A549 (cell line): ENCODE data around the gene SLC35B2. TPM values are rescaled to one million over a fixed set of nuclear protein-coding genes. Genes with fewer than 3 reads are reported as not detected.

Experiments used
- ATAC-seq, 2 experiments: fragments of 200-7000 bp in 1 of 2; fragments of >200 bp in 1 of 2; cut with Nextera tagmentation in 1 of 2; cut with Tn5 transposase in 1 of 2; 3 replicates each; pipeline versions ENCODE4 v1.8.0 to v1.9.1; 2018 to 2020; ENCODE audit warnings: mild to moderate bottlenecking in 1 of 2, moderate library complexity in 1 of 2
- CTCF ChIA-PET: fragments of 300-600 bp; sonication (Branson Sonifier 250); formaldehyde crosslinking; extraction: SDS; loops from one replicate; lab custom pipeline; 2021; ENCODE audit warnings: antibody characterized with exemption, inconsistent platforms; lab: Yijun Ruan, JAX
- POLR2A ChIA-PET: fragments of 350-600 bp; formaldehyde crosslinking; extraction: SDS; loops from one replicate; lab custom pipeline; 2021; ENCODE audit warnings: antibody characterized with exemption, inconsistent platforms; lab: Yijun Ruan, JAX
- DNase-seq, 2 experiments: peaks; one replicate each; pipeline versions ENCODE4 v3.0.0 to v3.0.0-alpha.2; 2011 to 2016; ENCODE audit warnings: low read depth in 1 of 2, low spot score in 1 of 2
- FAIRE-seq: peaks from 2 replicates; lab custom pipeline; 2011; peaks lifted over from hg19 to GRCh38; lab: Jason Lieb, UNC
- H3K27ac ChIP-seq, 2 experiments: fragments of >200 bp; sonication (Bioruptor Twin); formaldehyde crosslinking; 3 replicates each; pipeline ENCODE4 v1.5.1; 2016 to 2017
- H3K4me1 ChIP-seq: fragments of >200 bp; sonication (Bioruptor Twin); formaldehyde crosslinking; 3 replicates; pipeline ENCODE4 v1.6.1; 2016
- H3K4me2 ChIP-seq: fragments of >200 bp; sonication (Bioruptor Twin); formaldehyde crosslinking; 3 replicates; pipeline ENCODE4 v1.6.1; 2016
- H3K4me3 ChIP-seq: fragments of >200 bp; sonication (Bioruptor Twin); formaldehyde crosslinking; 3 replicates; pipeline ENCODE4 v1.5.1; 2016
- H3K9me3 ChIP-seq: fragments of >200 bp; sonication (Bioruptor Twin); formaldehyde crosslinking; 3 replicates; pipeline ENCODE4 v1.6.1; 2016
- CBX8 ChIP-seq: fragments of 200-600 bp; sonication (generic); IDR thresholded peaks from 2 replicates; pipeline ENCODE4 v1.6.1; 2016
- CEBPB ChIP-seq, 2 experiments: fragments of >200 bp in 1 of 2; sonication (Bioruptor Twin) in 1 of 2; formaldehyde crosslinking in 1 of 2; IDR thresholded peaks; 2 replicates each; pipeline ENCODE4 v1.6.1; 2012 to 2016
- CHD2 ChIP-seq: fragments of 150-350 bp; IDR thresholded peaks from 2 replicates; pipeline ENCODE4 v1.6.1; 2014; ENCODE audit warnings: low read length; ENCODE audit not compliant: partially characterized antibody
- ESRRA ChIP-seq: fragments of 150-350 bp; IDR thresholded peaks from 2 replicates; pipeline ENCODE4 v1.6.1; 2014; ENCODE audit warnings: mild to moderate bottlenecking, low read length, borderline replicate concordance
- FOSL2 ChIP-seq, 2 experiments: fragments of 450-650 bp in 1 of 2; fragments of >200 bp in 1 of 2; sonication (Bioruptor Twin) in 1 of 2; formaldehyde crosslinking; IDR thresholded peaks; 2 replicates each; pipeline versions ENCODE4 v1.5.0 to v1.6.1; 2016 to 2020; ENCODE audit warnings: mild to moderate bottlenecking in 1 of 2, moderate library complexity in 1 of 2
- GATA3 ChIP-seq: IDR thresholded peaks from 2 replicates; pipeline ENCODE4 v1.6.1; 2012; ENCODE audit warnings: borderline replicate concordance
- HDAC2 ChIP-seq: fragments of 200-600 bp; sonication (generic); IDR thresholded peaks from 2 replicates; pipeline ENCODE4 v1.6.1; 2016
- HOXA7 ChIP-seq: fragments of 250-450 bp; sonication (Bioruptor Pico); IDR thresholded peaks from 2 replicates; pipeline ENCODE4 v1.5.0; 2020; ENCODE audit warnings: mild to moderate bottlenecking, moderate library complexity
- HOXB5 ChIP-seq: fragments of 250-450 bp; sonication (Bioruptor Pico); IDR thresholded peaks from 2 replicates; pipeline ENCODE4 v1.5.0; 2020; ENCODE audit warnings: mild to moderate bottlenecking, moderate library complexity
- MAFK ChIP-seq: fragments of 450-650 bp; IDR thresholded peaks from 2 replicates; pipeline ENCODE4 v1.6.1; 2014; ENCODE audit not compliant: partially characterized antibody
- MAZ ChIP-seq: fragments of 150-350 bp; IDR thresholded peaks from 2 replicates; pipeline ENCODE4 v1.6.1; 2014; ENCODE audit warnings: antibody characterized with exemption, low read depth, low read length, borderline replicate concordance
- PHF8 ChIP-seq: fragments of 200-600 bp; sonication (generic); IDR thresholded peaks from 2 replicates; pipeline ENCODE4 v1.6.1; 2016; ENCODE audit warnings: low read depth, mild to moderate bottlenecking, antibody characterized with exemption, moderate library complexity, borderline replicate concordance
- RAD21 ChIP-seq, 2 experiments: fragments of >200 bp in 1 of 2; sonication (Bioruptor Twin) in 1 of 2; formaldehyde crosslinking in 1 of 2; IDR thresholded peaks in 1 of 2; conservative IDR thresholded peaks in 1 of 2; 2 replicates in 1 of 2; 3 replicates in 1 of 2; pipeline ENCODE4 v1.6.1; 2012 to 2018; ENCODE audit warnings: inconsistent platforms in 1 of 2
- RCOR1 ChIP-seq: fragments of 150-350 bp; IDR thresholded peaks from 2 replicates; pipeline ENCODE4 v1.6.1; 2014; ENCODE audit warnings: antibody characterized with exemption, low read length, low read depth
- RNF2 ChIP-seq: fragments of 200-600 bp; sonication (generic); IDR thresholded peaks from 2 replicates; pipeline ENCODE4 v1.6.1; 2016; ENCODE audit warnings: low read depth, mild to moderate bottlenecking, antibody characterized with exemption, moderate library complexity, borderline replicate concordance
- SMC3 ChIP-seq: fragments of >200 bp; sonication (Bioruptor Twin); formaldehyde crosslinking; IDR thresholded peaks from 3 replicates; pipeline ENCODE4 v1.6.1; 2018; ENCODE audit warnings: inconsistent platforms
- SREBF2 ChIP-seq: fragments of 450-650 bp; IDR thresholded peaks from 2 replicates; pipeline ENCODE4 v1.6.1; 2014; ENCODE audit warnings: mild to moderate bottlenecking, moderate library complexity
- ZC3H11A ChIP-seq: fragments of 450-650 bp; IDR thresholded peaks from 2 replicates; pipeline ENCODE4 v1.6.1; 2014; ENCODE audit warnings: antibody characterized with exemption, mild to moderate bottlenecking
- ZSCAN20 ChIP-seq: fragments of 250-450 bp; sonication (Bioruptor Pico); IDR thresholded peaks from 2 replicates; pipeline ENCODE4 v1.8.0; 2022; ENCODE audit warnings: mild to moderate bottlenecking, moderate library complexity
- WGBS: methylation state at CpG from one replicate; pipeline ENCODE4 v1.1.6; 2017; ENCODE audit errors: missing lambda C conversion rate; 5-methylcytosine and 5-hydroxymethylcytosine counted together
- polyA plus RNA-seq, 4 experiments: library from polyadenylated mRNA; depleted of rRNA in 3 of 4; stranded (reverse); fragments of >200 nt; fragmentation: RNase III in 1 of 4; extraction: RNeasy Plus Mini Kit Qiagen cat#74134 plus additional on column Dnase treatment in 1 of 4; gene quantifications; 2 replicates in 3 of 4; 3 replicates in 1 of 4; pipeline ENCODE4 v1.2.3, GENCODE V29; 2011 to 2017
- TF ChIP-seq, protein P1 (sequence below): fragments of >200 bp; sonication (Bioruptor Twin); formaldehyde crosslinking; IDR thresholded peaks from 3 replicates; pipeline ENCODE4 v1.5.1; 2016
- TF ChIP-seq, protein P2 (sequence below): fragments of >200 bp; sonication (Bioruptor Twin); formaldehyde crosslinking; IDR thresholded peaks from 2 replicates; pipeline ENCODE4 v1.6.1; 2016
- TF ChIP-seq, protein P3 (sequence below): fragments of 200-600 bp; sonication (generic); IDR thresholded peaks from 2 replicates; pipeline ENCODE4 v1.6.1; 2016; ENCODE audit warnings: antibody characterized with exemption, mild to moderate bottlenecking, moderate library complexity

SLC35B2 gene
- polyA plus RNA-seq, 2 of the 4 experiments (the other 2 are of a cell fraction) = 44.5 to 45.6 TPM

DNA sequence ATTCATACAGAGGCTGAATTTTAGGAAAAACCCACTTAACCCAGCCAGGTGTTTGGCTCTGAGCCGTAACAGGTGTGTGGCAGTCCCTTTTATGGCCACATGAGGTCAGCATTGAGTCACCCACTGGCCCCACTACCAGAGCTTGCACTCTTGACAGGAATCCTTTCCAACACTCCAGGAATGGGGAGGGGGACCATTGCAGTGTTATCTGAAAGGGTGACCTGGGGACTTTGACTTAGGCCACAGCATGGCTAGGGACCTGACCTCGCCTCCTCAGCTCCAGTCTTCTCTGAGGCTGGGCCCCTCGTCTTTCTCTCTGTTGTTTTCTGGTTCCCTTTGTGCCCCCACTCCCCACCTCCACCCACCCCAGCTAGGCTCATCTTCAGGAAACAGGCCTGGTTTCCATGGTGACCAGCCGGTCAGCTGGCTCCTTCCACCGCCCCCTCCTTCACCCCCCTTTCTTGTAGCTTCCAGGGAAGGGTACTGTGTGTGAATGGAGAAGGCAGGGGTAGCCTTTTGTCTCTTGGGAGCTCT, 10.8 kb upstream of the SLC35B2 start:
- DNase-seq = peak; percentile 37 to 53
- no peak overlapping the region for H3K4me3 ChIP-seq
- peak; percentile 16 to 41; a peak in 3 of 6 replicates for ATAC-seq
- no peak overlapping the region for H3K27ac ChIP-seq
- ChIA-PET CTCF (interaction anchor here (0.7 to 6.2 kb wide), 30 partner anchors 10 to 193 kb away, joined by 3 to 181 read pairs (median 4); partner anchors contain the start of genes AARS2, HSP90AB1, SLC35B2 and SPATS1), POLR2A (no interaction called here)
- no peak for FAIRE-seq
- whole genome bisulfite sequencing = 0% methylated on average over 2 of the region's 5 CpGs
- H3K4me2 ChIP-seq = no peak overlapping the region
- peaks cover 16% of the 10 kb centered on the region for H3K4me1 ChIP-seq
- H3K9me3 ChIP-seq = no peaks in the 10 kb centered on the region
- TF ChIP-seq, protein P1, sequence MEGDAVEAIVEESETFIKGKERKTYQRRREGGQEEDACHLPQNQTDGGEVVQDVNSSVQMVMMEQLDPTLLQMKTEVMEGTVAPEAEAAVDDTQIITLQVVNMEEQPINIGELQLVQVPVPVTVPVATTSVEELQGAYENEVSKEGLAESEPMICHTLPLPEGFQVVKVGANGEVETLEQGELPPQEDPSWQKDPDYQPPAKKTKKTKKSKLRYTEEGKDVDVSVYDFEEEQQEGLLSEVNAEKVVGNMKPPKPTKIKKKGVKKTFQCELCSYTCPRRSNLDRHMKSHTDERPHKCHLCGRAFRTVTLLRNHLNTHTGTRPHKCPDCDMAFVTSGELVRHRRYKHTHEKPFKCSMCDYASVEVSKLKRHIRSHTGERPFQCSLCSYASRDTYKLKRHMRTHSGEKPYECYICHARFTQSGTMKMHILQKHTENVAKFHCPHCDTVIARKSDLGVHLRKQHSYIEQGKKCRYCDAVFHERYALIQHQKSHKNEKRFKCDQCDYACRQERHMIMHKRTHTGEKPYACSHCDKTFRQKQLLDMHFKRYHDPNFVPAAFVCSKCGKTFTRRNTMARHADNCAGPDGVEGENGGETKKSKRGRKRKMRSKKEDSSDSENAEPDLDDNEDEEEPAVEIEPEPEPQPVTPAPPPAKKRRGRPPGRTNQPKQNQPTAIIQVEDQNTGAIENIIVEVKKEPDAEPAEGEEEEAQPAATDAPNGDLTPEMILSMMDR = peak; percentile 76
- TF ChIP-seq RAD21 (conservative IDR thresholded peaks at IDR 0.05 in 1 of 2, IDR thresholded peaks at IDR 0.05 in 1 of 2) = peak; percentile 75 to 88
- no peak for TF ChIP-seq CHD2
- TF ChIP-seq SMC3 = peak; percentile 69
- TF ChIP-seq, all 56 proteins: peak for 3

GRCh38 chr6:44267252-44267651, 9.9 kb upstream of the SLC35B2 start:
- ChIA-PET CTCF (interaction anchor here (0.9 to 6.2 kb wide), 18 partner anchors 11 to 99 kb away, joined by 3 to 181 read pairs (median 8); partner anchors contain the start of genes AARS2, SLC35B2 and SPATS1), POLR2A (no interaction called here)
- ATAC-seq (no peak), DNase-seq (no peak), FAIRE-seq (no peak)
- Histone ChIP-seq H3K9me3 (no peaks in the 10 kb centered on the region), H3K4me2 (no peak overlapping the region), H3K4me3 (no peak overlapping the region), H3K4me1 (peaks cover 23% of the 10 kb centered on the region), H3K27ac (no peak overlapping the region)
- 60% methylated on average over 10 of the region's 10 CpGs for WGBS
- TF ChIP-seq, protein P2, sequence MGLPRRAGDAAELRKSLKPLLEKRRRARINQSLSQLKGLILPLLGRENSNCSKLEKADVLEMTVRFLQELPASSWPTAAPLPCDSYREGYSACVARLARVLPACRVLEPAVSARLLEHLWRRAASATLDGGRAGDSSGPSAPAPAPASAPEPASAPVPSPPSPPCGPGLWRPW = no peak
- TF ChIP-seq PHF8 (no peak), CEBPB (IDR thresholded peaks at IDR 0.05) (no peak), ESRRA (no peak), CHD2 (no peak), MAZ (no peak), SREBF2 (no peak), RCOR1 (no peak), SMC3 (no peak), HDAC2 (no peak)

GRCh38 chr6:44266347-44266746, 9.0 kb upstream of the SLC35B2 start:
- POLR2A ChIA-PET = no interaction called here
- H3K4me3 ChIP-seq = no peak overlapping the region
- 56% methylated on average over 3 of the region's 3 CpGs for WGBS

DNA sequence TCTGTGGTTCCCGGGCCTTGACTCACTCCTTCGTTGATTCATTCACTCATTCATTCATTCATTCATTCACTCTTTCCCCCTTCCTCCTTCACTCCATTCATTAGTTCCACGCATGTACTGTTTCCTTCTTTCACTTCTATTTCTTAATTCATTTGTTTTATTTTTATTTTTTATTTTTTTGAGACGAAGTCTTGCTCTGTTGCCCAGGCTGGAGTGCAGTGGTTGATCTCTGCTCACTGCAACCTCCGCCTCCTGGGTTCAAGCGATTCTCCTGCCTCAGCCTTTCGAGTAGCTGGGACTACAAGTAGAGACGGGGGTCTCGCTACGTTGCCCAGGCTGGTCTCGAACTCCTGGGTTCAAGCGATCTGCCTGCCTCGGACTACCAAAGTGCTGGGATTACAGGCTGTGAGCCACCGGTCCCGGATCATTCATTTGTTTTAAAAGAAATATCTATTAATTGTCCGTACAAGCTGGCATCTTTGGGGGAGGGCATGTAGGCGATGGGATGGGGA, 8.4 kb upstream of the SLC35B2 start:
- no peak for DNase-seq
- Histone ChIP-seq H3K9me3 (no peaks in the 10 kb centered on the region), H3K4me2 (peak overlapping the region; percentile 97), H3K27ac (peak overlapping the region; percentile 33 to 90; a peak in 3 of 6 replicates), H3K4me1 (peaks cover 23% of the 10 kb centered on the region), H3K4me3 (peak overlapping the region; percentile 81)
- CTCF ChIA-PET = interaction anchor here (3.2 to 6.2 kb wide), 4 partner anchors 20 to 71 kb away, joined by 24 to 181 read pairs (median 34); partner anchors contain the start of gene AARS2
- ATAC-seq = no peak
- no peak for FAIRE-seq
- TF ChIP-seq, protein P1 = no peak
- TF ChIP-seq, protein P3, sequence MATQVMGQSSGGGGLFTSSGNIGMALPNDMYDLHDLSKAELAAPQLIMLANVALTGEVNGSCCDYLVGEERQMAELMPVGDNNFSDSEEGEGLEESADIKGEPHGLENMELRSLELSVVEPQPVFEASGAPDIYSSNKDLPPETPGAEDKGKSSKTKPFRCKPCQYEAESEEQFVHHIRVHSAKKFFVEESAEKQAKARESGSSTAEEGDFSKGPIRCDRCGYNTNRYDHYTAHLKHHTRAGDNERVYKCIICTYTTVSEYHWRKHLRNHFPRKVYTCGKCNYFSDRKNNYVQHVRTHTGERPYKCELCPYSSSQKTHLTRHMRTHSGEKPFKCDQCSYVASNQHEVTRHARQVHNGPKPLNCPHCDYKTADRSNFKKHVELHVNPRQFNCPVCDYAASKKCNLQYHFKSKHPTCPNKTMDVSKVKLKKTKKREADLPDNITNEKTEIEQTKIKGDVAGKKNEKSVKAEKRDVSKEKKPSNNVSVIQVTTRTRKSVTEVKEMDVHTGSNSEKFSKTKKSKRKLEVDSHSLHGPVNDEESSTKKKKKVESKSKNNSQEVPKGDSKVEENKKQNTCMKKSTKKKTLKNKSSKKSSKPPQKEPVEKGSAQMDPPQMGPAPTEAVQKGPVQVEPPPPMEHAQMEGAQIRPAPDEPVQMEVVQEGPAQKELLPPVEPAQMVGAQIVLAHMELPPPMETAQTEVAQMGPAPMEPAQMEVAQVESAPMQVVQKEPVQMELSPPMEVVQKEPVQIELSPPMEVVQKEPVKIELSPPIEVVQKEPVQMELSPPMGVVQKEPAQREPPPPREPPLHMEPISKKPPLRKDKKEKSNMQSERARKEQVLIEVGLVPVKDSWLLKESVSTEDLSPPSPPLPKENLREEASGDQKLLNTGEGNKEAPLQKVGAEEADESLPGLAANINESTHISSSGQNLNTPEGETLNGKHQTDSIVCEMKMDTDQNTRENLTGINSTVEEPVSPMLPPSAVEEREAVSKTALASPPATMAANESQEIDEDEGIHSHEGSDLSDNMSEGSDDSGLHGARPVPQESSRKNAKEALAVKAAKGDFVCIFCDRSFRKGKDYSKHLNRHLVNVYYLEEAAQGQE = no peak
- TF ChIP-seq FOSL2 (IDR thresholded peaks at IDR 0.05) (no peak), FOSL2 (CRISPR knock-in tag; IDR thresholded peaks at IDR 0.05) (peak; percentile 42)
- 72% methylated on average over 17 of the region's 17 CpGs for WGBS
- POLR2A ChIA-PET = no interaction called here

More at GRCh38 chr6:44266347-44266746, 9.0 kb upstream of the SLC35B2 start:
- CTCF ChIA-PET = interaction anchor here (0.9 to 6.2 kb wide), 14 partner anchors 10 to 93 kb away, joined by 3 to 181 read pairs (median 13); partner anchors contain the start of genes AARS2, SLC35B2 and SPATS1
- H3K4me1 ChIP-seq = peaks cover 23% of the 10 kb centered on the region
- H3K4me2 ChIP-seq = no peak overlapping the region
- DNase-seq (no peak), ATAC-seq (no peak), FAIRE-seq (no peak)
- TF ChIP-seq ZC3H11A (no peak), ZSCAN20 (CRISPR knock-in tag) (no peak), CBX8 (no peak), HOXA7 (CRISPR knock-in tag) (no peak), HOXB5 (CRISPR knock-in tag) (no peak), MAFK (no peak), PHF8 (no peak), GATA3 (no peak), RNF2 (no peak)
- no peaks in the 10 kb centered on the region for H3K9me3 ChIP-seq
- H3K27ac ChIP-seq = no peak overlapping the region
